Measurements from ENCODE around the gene VMA21.

Gene VMA21, protein sequence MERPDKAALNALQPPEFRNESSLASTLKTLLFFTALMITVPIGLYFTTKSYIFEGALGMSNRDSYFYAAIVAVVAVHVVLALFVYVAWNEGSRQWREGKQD

GRCh38 chrX:151396825-151397740 lies at the start of gene VMA21:
Gene VMA21, plus strand, starts transcription at chrX:151397206. Its CDS starts 103 bp downstream, at chrX:151397309.
- DNase-seq (ENCODE audit: low read depth in 2 of 2): peak; percentile 60 to 71

- no peak for DNase-seq (ENCODE audit: low read depth in 2 of 2)
These were observed 37.7 kb upstream of the VMA21 start for GRCh38 chrX:151359341-151359740.

GRCh38 chrX:151359931-151360871 lies 36.8 kb upstream of the VMA21 start:
- peak in 1 of 2 donors; percentile 1 for DNase-seq (ENCODE audit: low read depth in 2 of 2)

DNA sequence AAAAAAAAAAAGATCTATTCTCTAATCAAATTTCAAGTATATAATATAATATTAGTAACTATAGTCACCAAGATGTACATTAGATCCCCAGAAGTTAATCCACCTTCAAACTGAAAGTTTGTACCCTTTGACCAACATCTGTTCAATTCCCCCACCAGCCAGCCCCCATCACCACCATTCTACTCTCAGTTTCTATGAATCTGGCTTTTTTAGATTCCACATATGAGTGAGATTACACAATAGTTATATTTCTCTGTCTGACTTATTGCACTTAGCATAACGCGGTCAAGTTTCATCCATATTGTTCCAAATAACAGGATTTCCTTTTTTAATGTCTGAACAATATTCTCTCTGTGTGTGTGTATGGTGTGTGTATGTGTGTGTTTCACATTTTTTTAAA lies 33.7 kb upstream of the VMA21 start:
- DNase-seq (ENCODE audit: low read depth in 2 of 2): no peak

GRCh38 chrX:151365579-151365978 lies 31.4 kb upstream of the VMA21 start:
- DNase-seq (ENCODE audit: low read depth in 2 of 2): no peak

DNA sequence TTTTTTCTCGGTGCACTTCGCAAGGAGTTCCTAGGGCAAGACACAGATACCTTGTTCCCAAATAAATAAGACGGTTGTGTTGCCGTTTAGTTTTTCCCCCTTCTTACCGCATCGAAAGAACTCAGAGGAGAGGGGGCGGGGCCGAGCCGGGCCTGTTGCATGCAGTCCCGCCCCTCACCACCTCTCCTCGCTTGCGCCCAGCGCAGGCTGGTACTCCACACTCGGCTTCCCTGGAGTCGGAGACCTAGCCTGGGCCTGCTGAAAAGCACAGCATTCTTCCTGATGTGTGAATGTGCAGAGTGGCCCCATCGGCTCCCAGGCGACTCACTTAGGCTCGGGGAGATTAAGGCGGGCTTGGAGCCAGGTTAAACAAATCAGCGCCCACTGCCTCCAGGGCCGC lies 26.1 kb upstream of the VMA21 start:
- DNase-seq (ENCODE audit: low read depth in 2 of 2): no peak

- no peak for DNase-seq (ENCODE audit: low read depth in 2 of 2)
These were observed 12.2 kb upstream of the VMA21 start for GRCh38 chrX:151384807-151385206.

GRCh38 chrX:151386838-151387459 lies 10.1 kb upstream of the VMA21 start:
- no peak for DNase-seq (ENCODE audit: low read depth in 2 of 2)

GRCh38 chrX:151391722-151392121 lies 5.3 kb upstream of the VMA21 start:
- no peak for DNase-seq (ENCODE audit: low read depth in 2 of 2)

DNA sequence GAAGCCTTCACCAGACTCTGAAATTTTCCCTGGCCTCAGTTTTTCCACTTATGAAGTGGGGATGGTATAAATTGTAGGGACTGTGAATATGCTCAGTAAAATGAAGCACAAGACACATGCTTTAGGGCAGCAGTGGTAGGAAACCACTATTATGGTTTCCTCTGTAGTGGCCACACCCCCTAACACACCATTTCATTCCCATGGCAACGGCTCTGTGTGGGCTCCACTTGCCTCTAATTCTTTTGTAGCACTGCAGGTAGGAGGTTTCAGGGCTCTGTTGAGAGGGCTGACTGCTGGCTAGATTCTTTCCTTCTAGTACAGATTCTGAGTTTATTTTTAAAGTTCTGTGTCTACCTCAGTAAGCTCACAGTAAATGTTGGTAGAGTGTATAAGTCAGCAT lies 3.5 kb upstream of the VMA21 start:
- DNase-seq (ENCODE audit: low read depth in 2 of 2): peak in 1 of 2 donors; percentile 36

DNA sequence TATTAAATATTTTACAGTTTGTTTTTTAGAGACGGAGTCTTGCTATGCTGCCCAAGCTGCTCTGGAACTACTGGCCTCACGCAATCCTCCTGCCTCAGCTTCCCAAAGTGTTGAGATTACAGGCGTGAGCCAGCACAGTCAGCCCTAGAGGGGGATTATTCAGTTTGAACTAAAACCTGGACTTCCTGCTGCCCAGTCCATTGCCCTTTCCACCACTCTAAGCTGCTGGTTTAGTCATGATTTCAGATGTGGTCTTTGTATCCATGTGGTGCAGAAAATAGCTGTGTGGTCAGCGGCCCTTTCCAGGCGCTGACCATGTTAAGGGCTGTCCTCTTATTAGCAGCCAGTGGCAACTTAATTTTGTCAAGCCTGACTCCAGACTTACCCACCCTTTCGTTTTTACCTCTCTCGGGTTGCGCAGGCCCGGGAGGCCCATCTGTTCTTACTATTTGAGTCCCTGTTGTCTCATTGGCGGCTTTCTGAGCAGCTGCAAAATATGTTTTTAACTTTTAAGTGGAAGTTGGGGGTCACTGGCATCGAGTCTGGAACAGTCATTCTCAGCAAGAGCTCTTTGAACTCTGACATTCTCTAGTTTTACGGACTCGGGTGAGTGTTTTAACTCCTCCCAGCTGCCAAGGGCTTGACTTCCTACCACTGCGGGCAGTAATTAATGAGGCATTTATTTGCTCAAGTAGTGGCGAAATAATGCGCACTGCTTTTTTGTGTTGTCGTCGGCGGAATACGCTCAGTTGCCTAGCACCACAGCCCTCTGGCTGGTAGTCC lies 773 bp upstream of the VMA21 start:
- DNase-seq (ENCODE audit: low read depth in 2 of 2): peak in 1 of 2 donors; percentile 1

GRCh38 chrX:151397741-151398070 lies 700 bp downstream of the VMA21 start:
- DNase-seq (ENCODE audit: low read depth in 2 of 2): no peak

DNA sequence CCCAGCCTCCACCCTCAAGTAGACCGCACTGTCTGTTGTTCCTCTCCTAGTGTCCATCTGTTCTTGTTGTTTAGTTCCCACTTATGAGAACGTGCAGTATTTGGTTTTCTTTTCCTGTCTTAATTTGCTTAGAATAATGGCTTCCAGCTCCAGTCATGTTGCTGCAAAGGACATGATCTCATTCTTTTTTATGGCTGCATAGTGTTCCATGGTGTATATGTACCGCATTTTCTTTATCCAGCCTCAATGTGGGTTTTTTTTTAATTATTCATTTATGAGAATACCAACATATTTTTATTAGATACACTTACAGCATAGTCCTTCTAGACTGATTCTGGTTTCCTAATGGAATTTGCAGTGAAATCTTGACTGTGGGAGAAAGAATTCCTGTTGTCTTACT lies 1.3 kb downstream of the VMA21 start:
- DNase-seq (ENCODE audit: low read depth in 2 of 2): no peak

GRCh38 chrX:151402719-151403390 lies 5.8 kb downstream of the VMA21 start:
- DNase-seq (ENCODE audit: low read depth in 2 of 2): no peak

- DNase-seq (ENCODE audit: low read depth in 2 of 2): no peak
These were observed 19.6 kb downstream of the VMA21 start for GRCh38 chrX:151416579-151416978.

GRCh38 chrX:151419782-151420181 lies 22.8 kb downstream of the VMA21 start:
- DNase-seq (ENCODE audit: low read depth in 2 of 2): no peak

DNA sequence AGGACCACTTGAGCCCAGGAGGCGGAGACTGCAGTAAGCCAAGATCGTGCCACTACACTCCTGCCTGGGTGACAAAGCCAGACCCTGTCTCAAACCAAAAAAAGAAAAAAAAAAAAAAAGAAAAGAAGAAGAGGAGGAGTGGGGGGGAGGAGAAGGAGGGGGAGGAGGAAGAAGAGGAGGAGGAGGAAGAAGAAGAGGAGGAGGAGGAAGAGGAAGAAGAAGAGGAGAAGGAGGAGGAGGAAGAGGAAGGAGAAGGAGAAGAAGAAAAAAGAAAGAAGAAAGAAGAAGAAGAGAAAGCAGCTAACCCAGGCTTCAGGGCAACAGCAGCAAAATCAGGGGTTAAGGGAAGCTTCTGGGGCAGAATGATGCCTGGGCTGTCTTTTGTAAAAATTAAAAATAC lies 27.5 kb downstream of the VMA21 start:
- DNase-seq (ENCODE audit: low read depth in 2 of 2): no peak

- DNase-seq (ENCODE audit: low read depth in 2 of 2): no peak
These were observed 51.5 kb downstream of the VMA21 start for GRCh38 chrX:151448509-151448908.

GRCh38 chrX:151458824-151459223 lies 61.8 kb downstream of the VMA21 start:
- DNase-seq (ENCODE audit: low read depth in 2 of 2): no peak

Data from activated CD8-positive, alpha-beta memory T cell treated with anti-CD3 and anti-CD28 coated beads for 4 hours (primary cell).